ENCODE measurements around the gene OR3A2. TPM values are rescaled to one million over a fixed set of nuclear protein-coding genes. Genes with fewer than 3 reads are reported as not detected.
"Not testable (repeated sequence)": the region's sequence is repeated elsewhere in the genome, so short reads cannot be mapped to it uniquely, and the experiment has no call there.

Gene OR3A2
- total and polyA plus RNA-seq, 2 of the 13 experiments (the other 11 are each of a cell fraction or from before 2014, with no cell fraction given) = not detected

DNA sequence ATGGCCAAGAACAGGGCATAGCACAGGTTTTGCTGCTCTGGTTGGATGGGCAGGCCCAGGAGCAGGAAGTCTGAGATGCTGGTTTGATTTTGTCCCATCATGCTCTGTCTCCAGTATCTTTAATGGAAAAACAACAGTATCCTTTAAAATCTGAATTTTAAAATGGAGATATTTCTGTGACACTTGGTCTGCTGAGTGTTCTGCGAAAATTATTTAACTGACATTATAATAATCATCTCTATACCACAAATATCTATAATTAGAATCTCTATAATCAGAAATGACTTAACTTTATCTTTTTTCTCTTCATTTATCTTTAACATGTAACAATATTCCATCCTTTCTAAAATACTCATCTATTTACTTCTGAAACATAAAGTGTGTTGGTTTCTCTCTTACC lies 12.2 kb upstream of the OR3A2 start, which contains the start of gene OR1E1 (continued):
- TF ChIP-seq, protein P1, sequence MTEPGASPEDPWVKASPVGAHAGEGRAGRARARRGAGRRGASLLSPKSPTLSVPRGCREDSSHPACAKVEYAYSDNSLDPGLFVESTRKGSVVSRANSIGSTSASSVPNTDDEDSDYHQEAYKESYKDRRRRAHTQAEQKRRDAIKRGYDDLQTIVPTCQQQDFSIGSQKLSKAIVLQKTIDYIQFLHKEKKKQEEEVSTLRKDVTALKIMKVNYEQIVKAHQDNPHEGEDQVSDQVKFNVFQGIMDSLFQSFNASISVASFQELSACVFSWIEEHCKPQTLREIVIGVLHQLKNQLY (CRISPR knock-in tag; IDR thresholded peaks at IDR 0.05) = no peak
- no peak for TF ChIP-seq ZFYVE20 (CRISPR knock-in tag; IDR thresholded peaks at IDR 0.05; ENCODE audit: borderline replicate concordance, low read depth)

DNA sequence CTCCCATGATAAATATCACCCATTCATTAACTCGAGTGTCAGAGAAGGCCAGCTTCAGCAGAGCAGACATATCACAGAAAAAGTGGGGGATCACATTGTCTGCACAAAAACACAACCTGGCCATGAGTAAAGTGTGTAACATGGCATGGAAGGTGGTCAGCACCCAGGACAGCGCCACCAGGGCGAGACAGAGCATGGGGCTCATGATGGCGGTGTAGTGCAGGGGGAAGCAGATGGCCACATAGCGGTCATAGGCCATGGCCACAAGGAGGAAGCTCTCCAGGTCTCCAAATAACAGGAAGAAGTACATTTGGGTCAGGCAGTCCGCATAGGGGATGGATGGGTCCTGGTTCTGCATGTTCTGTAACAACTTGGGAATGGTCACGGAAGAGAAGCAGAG lies 11.7 kb upstream of the OR3A2 start:
- H3K27ac ChIP-seq (ENCODE audit: extremely low read length, insufficient read depth, low read length); in situ Hi-C loops (cut with HindIII; ENCODE audit: extremely low pct_ligation_motif_present, low pct_unique_long_range_greater_than_20kb); BruUV-seq (replicated peaks); H4K20me1 ChIP-seq (ENCODE audit: insufficient read depth, low read length); H3K36me3 ChIP-seq (replicated peaks in 1 of 2; ENCODE audit: control insufficient read depth in 1 of 2, insufficient read depth in 2 of 2, low read length in 2 of 2); CTCF ChIA-PET (ENCODE audit: low intra/inter-chr PET ratio, low total read pairs); H3K9ac ChIP-seq (ENCODE audit: insufficient read depth, low read depth, low read length); H3K27me3 ChIP-seq (ENCODE audit: control insufficient read depth in 1 of 2, insufficient read depth in 2 of 2, low read length in 2 of 2); H3K4me3 ChIP-seq (replicated peaks in 1 of 3; ENCODE audit: insufficient read depth in 1 of 3, low read depth in 2 of 3, low read length in 3 of 3); POLR2A ChIA-PET; H3K4me2 ChIP-seq (ENCODE audit: low read depth, low read length); FAIRE-seq; H3K79me2 ChIP-seq (ENCODE audit: insufficient read depth, low read length); H3K4me1 ChIP-seq (ENCODE audit: insufficient read depth, low read length); H3K9me3 ChIP-seq (ENCODE audit: low read length); intact Hi-C loops (cut with micrococcal nuclease; ENCODE audit: unreplicated experiment); H2AFZ ChIP-seq (ENCODE audit: low read length): not testable (repeated sequence)
- DNase-seq (ENCODE audit: low spot score) = peak; percentile 8
- ATAC-seq = peak; percentile 61
- 25% methylated on average over 7 of the region's 7 CpGs for WGBS (ENCODE audit: low lambda C conversion rate)
- TF ChIP-seq ZNF672 (CRISPR knock-in tag; IDR thresholded peaks at IDR 0.05) = 0 out of 2 replicates have a peak, but pooled peaks have one; percentile 35
- TF ChIP-seq WIZ (CRISPR knock-in tag; IDR thresholded peaks at IDR 0.05) = peak; percentile 79; the same call in 1 of the 2 replicates
- 0 out of 2 replicates have a peak, but pooled peaks have one; percentile 52 for TF ChIP-seq HOXA9 (CRISPR knock-in tag; IDR thresholded peaks at IDR 0.05; ENCODE audit: borderline replicate concordance)
- TF ChIP-seq, protein P2, sequence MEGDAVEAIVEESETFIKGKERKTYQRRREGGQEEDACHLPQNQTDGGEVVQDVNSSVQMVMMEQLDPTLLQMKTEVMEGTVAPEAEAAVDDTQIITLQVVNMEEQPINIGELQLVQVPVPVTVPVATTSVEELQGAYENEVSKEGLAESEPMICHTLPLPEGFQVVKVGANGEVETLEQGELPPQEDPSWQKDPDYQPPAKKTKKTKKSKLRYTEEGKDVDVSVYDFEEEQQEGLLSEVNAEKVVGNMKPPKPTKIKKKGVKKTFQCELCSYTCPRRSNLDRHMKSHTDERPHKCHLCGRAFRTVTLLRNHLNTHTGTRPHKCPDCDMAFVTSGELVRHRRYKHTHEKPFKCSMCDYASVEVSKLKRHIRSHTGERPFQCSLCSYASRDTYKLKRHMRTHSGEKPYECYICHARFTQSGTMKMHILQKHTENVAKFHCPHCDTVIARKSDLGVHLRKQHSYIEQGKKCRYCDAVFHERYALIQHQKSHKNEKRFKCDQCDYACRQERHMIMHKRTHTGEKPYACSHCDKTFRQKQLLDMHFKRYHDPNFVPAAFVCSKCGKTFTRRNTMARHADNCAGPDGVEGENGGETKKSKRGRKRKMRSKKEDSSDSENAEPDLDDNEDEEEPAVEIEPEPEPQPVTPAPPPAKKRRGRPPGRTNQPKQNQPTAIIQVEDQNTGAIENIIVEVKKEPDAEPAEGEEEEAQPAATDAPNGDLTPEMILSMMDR (CRISPR knock-in tag; IDR thresholded peaks at IDR 0.05) = peak; percentile 23
- TF ChIP-seq, protein P3, sequence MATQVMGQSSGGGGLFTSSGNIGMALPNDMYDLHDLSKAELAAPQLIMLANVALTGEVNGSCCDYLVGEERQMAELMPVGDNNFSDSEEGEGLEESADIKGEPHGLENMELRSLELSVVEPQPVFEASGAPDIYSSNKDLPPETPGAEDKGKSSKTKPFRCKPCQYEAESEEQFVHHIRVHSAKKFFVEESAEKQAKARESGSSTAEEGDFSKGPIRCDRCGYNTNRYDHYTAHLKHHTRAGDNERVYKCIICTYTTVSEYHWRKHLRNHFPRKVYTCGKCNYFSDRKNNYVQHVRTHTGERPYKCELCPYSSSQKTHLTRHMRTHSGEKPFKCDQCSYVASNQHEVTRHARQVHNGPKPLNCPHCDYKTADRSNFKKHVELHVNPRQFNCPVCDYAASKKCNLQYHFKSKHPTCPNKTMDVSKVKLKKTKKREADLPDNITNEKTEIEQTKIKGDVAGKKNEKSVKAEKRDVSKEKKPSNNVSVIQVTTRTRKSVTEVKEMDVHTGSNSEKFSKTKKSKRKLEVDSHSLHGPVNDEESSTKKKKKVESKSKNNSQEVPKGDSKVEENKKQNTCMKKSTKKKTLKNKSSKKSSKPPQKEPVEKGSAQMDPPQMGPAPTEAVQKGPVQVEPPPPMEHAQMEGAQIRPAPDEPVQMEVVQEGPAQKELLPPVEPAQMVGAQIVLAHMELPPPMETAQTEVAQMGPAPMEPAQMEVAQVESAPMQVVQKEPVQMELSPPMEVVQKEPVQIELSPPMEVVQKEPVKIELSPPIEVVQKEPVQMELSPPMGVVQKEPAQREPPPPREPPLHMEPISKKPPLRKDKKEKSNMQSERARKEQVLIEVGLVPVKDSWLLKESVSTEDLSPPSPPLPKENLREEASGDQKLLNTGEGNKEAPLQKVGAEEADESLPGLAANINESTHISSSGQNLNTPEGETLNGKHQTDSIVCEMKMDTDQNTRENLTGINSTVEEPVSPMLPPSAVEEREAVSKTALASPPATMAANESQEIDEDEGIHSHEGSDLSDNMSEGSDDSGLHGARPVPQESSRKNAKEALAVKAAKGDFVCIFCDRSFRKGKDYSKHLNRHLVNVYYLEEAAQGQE (IDR thresholded peaks at IDR 0.05; ENCODE audit: borderline replicate concordance in 1 of 2, low read depth in 1 of 2, low read length in 2 of 2) = peak; percentile 55 to 90
- TF ChIP-seq RARA (CRISPR knock-in tag; IDR thresholded peaks at IDR 0.05) = 0 out of 2 replicates have a peak, but pooled peaks have one; percentile 22
- peak; percentile 78; the same call in 1 of the 2 replicates for TF ChIP-seq EHMT2 (IDR thresholded peaks at IDR 0.05; ENCODE audit: borderline replicate concordance, low read depth, low read length)
- peak; percentile 96 for TF ChIP-seq MIER2 (CRISPR knock-in tag; IDR thresholded peaks at IDR 0.05)
